ENCODE data around the gene FRZB.

The FRZB gene

GRCh38 chr2:182833084-182833854, 33.2 kb downstream of the FRZB start:
- DNase-seq, result no peak

- no peak for DNase-seq
Measured at GRCh38 chr2:182831921-182832320, 34.5 kb downstream of the FRZB start.

GRCh38 chr2:182831101-182831500, 35.3 kb downstream of the FRZB start:
- no peak for DNase-seq

GRCh38 chr2:182827182-182827879, 39.1 kb downstream of the FRZB start:
- no peak for DNase-seq

GRCh38 chr2:182826496-182826895, 39.9 kb downstream of the FRZB start:
- no peak for DNase-seq

- DNase-seq, result no peak
Measured at GRCh38 chr2:182826064-182826463, 40.4 kb downstream of the FRZB start.

GRCh38 chr2:182824767-182825158, 41.7 kb downstream of the FRZB start:
- DNase-seq, result no peak

- DNase-seq, result no peak
Measured at GRCh38 chr2:182824056-182824766, 42.2 kb downstream of the FRZB start.

GRCh38 chr2:182822733-182823132, 43.7 kb downstream of the FRZB start:
- DNase-seq, result no peak

GRCh38 chr2:182821182-182821581, 45.3 kb downstream of the FRZB start:
- DNase-seq, result no peak

- DNase-seq, result no peak
Measured at GRCh38 chr2:182819412-182819811, 47.0 kb downstream of the FRZB start.

- DNase-seq, result no peak
Measured at GRCh38 chr2:182818925-182819324, 47.5 kb downstream of the FRZB start.

GRCh38 chr2:182818501-182818900, 47.9 kb downstream of the FRZB start:
- no peak for DNase-seq

- no peak for DNase-seq
Measured at GRCh38 chr2:182817558-182817957, 48.9 kb downstream of the FRZB start.

GRCh38 chr2:182816866-182817265, 49.6 kb downstream of the FRZB start:
- DNase-seq, result no peak

GRCh38 chr2:182814804-182815203, 51.6 kb downstream of the FRZB start:
- no peak for DNase-seq

- DNase-seq, result no peak
Measured at GRCh38 chr2:182814380-182814779, 52.1 kb downstream of the FRZB start.

- DNase-seq, result no peak
Measured at GRCh38 chr2:182810087-182810486, 56.4 kb downstream of the FRZB start.

GRCh38 chr2:182807319-182807718, 59.1 kb downstream of the FRZB start:
- DNase-seq, result no peak

GRCh38 chr2:182804128-182804527, 62.3 kb downstream of the FRZB start:
- DNase-seq, result no peak

- no peak for DNase-seq
Measured at GRCh38 chr2:182798736-182799135, 67.7 kb downstream of the FRZB start.

- DNase-seq, result no peak
Measured at GRCh38 chr2:182792441-182792840, 74.0 kb downstream of the FRZB start.

GRCh38 chr2:182784777-182785176, 81.7 kb downstream of the FRZB start:
- DNase-seq, result no peak

Data from activated CD4-positive, alpha-beta T cell treated with anti-CD3 and anti-CD28 coated beads, Interleukin-2, amount 50 U/mL, for 1 hour (primary cell).